Activated CD8-positive, alpha-beta memory T cell treated with anti-CD3 and anti-CD28 coated beads, Interleukin-2, amount 10 ng/mL, durations not matched to agents 7 days and 5 days (primary cell): Measurements from ENCODE around the gene ITPRIPL1. TPM values are rescaled to one million over a fixed set of nuclear protein-coding genes. Genes with fewer than 3 reads are reported as not detected.

Experiments
- ATAC-seq: fragments of 150-1000 bp; cut with Tn5 transposase; one replicate; pipeline ENCODE4 v1.10.0; 2021; ENCODE audit warnings: moderate library complexity
- CTCF ChIA-PET: fragments of 350-600 bp; sonication (Branson Sonifier 250); formaldehyde crosslinking; loops from one replicate; lab custom pipeline; 2021; ENCODE audit warnings: antibody characterized with exemption; lab: Charles Lee
- DNase-seq: peaks from one replicate; pipeline ENCODE4 v3.0.0-alpha.2; 2020
- H3K27ac Mint-ChIP-seq: one replicate; pipeline ENCODE4 v1.8.0; 2021; ENCODE audit warnings: mild to moderate bottlenecking, mixed read lengths
- H3K27me3 Mint-ChIP-seq: one replicate; pipeline ENCODE4 v1.8.0; 2021; ENCODE audit warnings: mixed read lengths
- H3K36me3 Mint-ChIP-seq: one replicate; pipeline ENCODE4 v1.8.0; 2021; ENCODE audit warnings: mild to moderate bottlenecking, mixed read lengths
- H3K4me1 Mint-ChIP-seq: one replicate; pipeline ENCODE4 v1.8.0; 2021; ENCODE audit warnings: mixed read lengths
- H3K4me3 Mint-ChIP-seq: one replicate; pipeline ENCODE4 v1.8.0; 2021; ENCODE audit warnings: mild to moderate bottlenecking, moderate library complexity, mixed read lengths
- H3K9me3 Mint-ChIP-seq: one replicate; pipeline ENCODE4 v1.8.0; 2022; ENCODE audit warnings: low read depth, mixed read lengths
- total RNA-seq, 2 experiments: library from RNA; stranded (reverse); gene quantifications; one replicate each; pipeline ENCODE4 v1.2.3, GENCODE V29; 2021

The ITPRIPL1 gene
- total RNA-seq, 2 experiments from 2014 or later = 53.2 to 56.9 TPM

GRCh38 chr2:96315005-96315399, 10.1 kb upstream of the ITPRIPL1 start:
- CTCF ChIA-PET = interaction anchor here (1.4 to 1.7 kb wide), 3 partner anchors 9 to 48 kb away, joined by 3 to 5 read pairs (median 3); no protein-coding TSS in a partner anchor
- peak overlapping the region; percentile 94 for H3K27ac Mint-ChIP-seq
- ATAC-seq = no peak
- H3K27me3 Mint-ChIP-seq = no peaks in the 10 kb centered on the region
- no peaks in the 10 kb centered on the region for H3K9me3 Mint-ChIP-seq
- H3K4me3 Mint-ChIP-seq = peak overlapping the region; percentile 54
- H3K36me3 Mint-ChIP-seq = peaks cover 21% of the 10 kb centered on the region
- peaks cover 68% of the 10 kb centered on the region for H3K4me1 Mint-ChIP-seq
- DNase-seq = no peak

- peak; percentile 76 for ATAC-seq
- H3K36me3 Mint-ChIP-seq = peaks cover 23% of the 10 kb centered on the region
- no peaks in the 10 kb centered on the region for H3K27me3 Mint-ChIP-seq
- no peaks in the 10 kb centered on the region for H3K9me3 Mint-ChIP-seq
- H3K4me3 Mint-ChIP-seq = peak overlapping the region; percentile 54
- CTCF ChIA-PET = interaction anchor here (0.6 to 1.7 kb wide), 8 partner anchors 8 to 663 kb away, joined by 3 to 13 read pairs (median 3); partner anchors contain the start of genes ITPRIPL1 and SNRNP200
- peak overlapping the region; percentile 94 for H3K27ac Mint-ChIP-seq
- peak; percentile 79 for DNase-seq
- peaks cover 68% of the 10 kb centered on the region for H3K4me1 Mint-ChIP-seq
These were observed 9.6 kb upstream of the ITPRIPL1 start for GRCh38 chr2:96315400-96316071.

- Mint-ChIP-seq H3K27me3 (no peaks in the 10 kb centered on the region), H3K36me3 (peaks cover 26% of the 10 kb centered on the region), H3K4me1 (peaks cover 70% of the 10 kb centered on the region), H3K27ac (peak overlapping the region; percentile 94), H3K9me3 (no peaks in the 10 kb centered on the region), H3K4me3 (no peak overlapping the region)
- ATAC-seq (no peak), DNase-seq (no peak)
- CTCF ChIA-PET = interaction anchor here (1.7 kb wide), 1 partner anchor 9 kb away, joined by 13 read pairs; the partner anchor contains the start of gene ITPRIPL1
These were observed 8.1 kb upstream of the ITPRIPL1 start for GRCh38 chr2:96316999-96317398.

- H3K4me1 Mint-ChIP-seq = peaks cover 68% of the 10 kb centered on the region
- H3K9me3 Mint-ChIP-seq = no peaks in the 10 kb centered on the region
- H3K27ac Mint-ChIP-seq = peak overlapping the region; percentile 94
- no peaks in the 10 kb centered on the region for H3K27me3 Mint-ChIP-seq
- DNase-seq = no peak
- no peak for ATAC-seq
- no peak overlapping the region for H3K4me3 Mint-ChIP-seq
- CTCF ChIA-PET = interaction anchor here (0.5 kb wide), 1 partner anchor 9 kb away, joined by 3 read pairs; no protein-coding TSS in a partner anchor
- H3K36me3 Mint-ChIP-seq = peaks cover 26% of the 10 kb centered on the region
These were observed 7.5 kb upstream of the ITPRIPL1 start for GRCh38 chr2:96317584-96317997.

GRCh38 chr2:96318723-96319122, 6.4 kb upstream of the ITPRIPL1 start:
- ATAC-seq = no peak
- Mint-ChIP-seq H3K36me3 (peaks cover 26% of the 10 kb centered on the region), H3K4me1 (peaks cover 72% of the 10 kb centered on the region), H3K9me3 (no peaks in the 10 kb centered on the region), H3K27me3 (no peaks in the 10 kb centered on the region), H3K27ac (peak overlapping the region; percentile 77), H3K4me3 (peak overlapping the region; percentile 42)
- no peak for DNase-seq
- CTCF ChIA-PET = interaction anchor here (1.3 to 4.5 kb wide), 3 partner anchors 13 to 191 kb away, joined by 3 to 35 read pairs (median 17); partner anchors contain the start of genes NCAPH and SNRNP200

GRCh38 chr2:96319396-96319795, 5.7 kb upstream of the ITPRIPL1 start:
- Mint-ChIP-seq H3K4me1 (peaks cover 74% of the 10 kb centered on the region), H3K27ac (peak overlapping the region; percentile 77), H3K4me3 (peak overlapping the region; percentile 42), H3K27me3 (no peaks in the 10 kb centered on the region), H3K9me3 (no peaks in the 10 kb centered on the region), H3K36me3 (peaks cover 25% of the 10 kb centered on the region)
- CTCF ChIA-PET = interaction anchor here (1.1 to 4.5 kb wide), 6 partner anchors 11 to 190 kb away, joined by 3 to 35 read pairs (median 6); partner anchors contain the start of genes NCAPH and SNRNP200
- peak; percentile 62 for DNase-seq
- no peak for ATAC-seq

- Mint-ChIP-seq H3K4me3 (peak overlapping the region; percentile 87), H3K27me3 (no peaks in the 10 kb centered on the region), H3K9me3 (no peaks in the 10 kb centered on the region), H3K4me1 (peaks cover 72% of the 10 kb centered on the region), H3K36me3 (peaks cover 19% of the 10 kb centered on the region), H3K27ac (peak overlapping the region; percentile 87)
- ATAC-seq = no peak
- CTCF ChIA-PET = interaction anchor here (1.0 to 4.5 kb wide), 12 partner anchors 10 to 190 kb away, joined by 3 to 35 read pairs (median 6); partner anchors contain the start of genes NCAPH, SNRNP200 and STARD7
- no peak for DNase-seq
These were observed 4.8 kb upstream of the ITPRIPL1 start for GRCh38 chr2:96320326-96320725.

GRCh38 chr2:96320728-96321622, 4.1 kb upstream of the ITPRIPL1 start:
- Mint-ChIP-seq H3K36me3 (peaks cover 22% of the 10 kb centered on the region), H3K9me3 (no peaks in the 10 kb centered on the region), H3K4me1 (peaks cover 71% of the 10 kb centered on the region), H3K27me3 (no peaks in the 10 kb centered on the region), H3K4me3 (peak overlapping the region; percentile 87), H3K27ac (peak overlapping the region; percentile 87)
- CTCF ChIA-PET = interaction anchor here (1.0 to 4.5 kb wide), 10 partner anchors 11 to 187 kb away, joined by 3 to 35 read pairs (median 8); partner anchors contain the start of genes NCAPH, SNRNP200 and STARD7
- ATAC-seq (peak; percentile 24), DNase-seq (peak; percentile 67)

GRCh38 chr2:96323849-96324248, 1.3 kb upstream of the ITPRIPL1 start:
- ATAC-seq (no peak), DNase-seq (no peak)
- H3K27ac Mint-ChIP-seq = peak overlapping the region; percentile 94
- CTCF ChIA-PET = interaction anchor here (1.2 to 2.4 kb wide), 4 partner anchors 9 to 15 kb away, joined by 3 to 9 read pairs (median 4); no protein-coding TSS in a partner anchor
- peak overlapping the region; percentile 86 for H3K4me3 Mint-ChIP-seq
- H3K36me3 Mint-ChIP-seq = peaks cover 39% of the 10 kb centered on the region
- H3K27me3 Mint-ChIP-seq = no peaks in the 10 kb centered on the region
- peaks cover 76% of the 10 kb centered on the region for H3K4me1 Mint-ChIP-seq
- no peaks in the 10 kb centered on the region for H3K9me3 Mint-ChIP-seq

GRCh38 chr2:96324721-96325040, 436 bp upstream of the ITPRIPL1 start:
- DNase-seq (peak; percentile 58), ATAC-seq (peak; percentile 1)
- H3K27me3 Mint-ChIP-seq = no peaks in the 10 kb centered on the region
- peak overlapping the region; percentile 86 for H3K4me3 Mint-ChIP-seq
- peaks cover 77% of the 10 kb centered on the region for H3K4me1 Mint-ChIP-seq
- peak overlapping the region; percentile 94 for H3K27ac Mint-ChIP-seq
- peaks cover 44% of the 10 kb centered on the region for H3K36me3 Mint-ChIP-seq
- H3K9me3 Mint-ChIP-seq = no peaks in the 10 kb centered on the region
- CTCF ChIA-PET = interaction anchor here (0.7 to 3.2 kb wide), 10 partner anchors 8 to 230 kb away, joined by 3 to 15 read pairs (median 5); partner anchors contain the start of gene NCAPH

GRCh38 chr2:96325884-96326255, 753 bp downstream of the ITPRIPL1 start:
- peak; percentile 50 for ATAC-seq
- DNase-seq = peak; percentile 77
- Mint-ChIP-seq H3K4me3 (peak overlapping the region; percentile 86), H3K4me1 (peaks cover 73% of the 10 kb centered on the region), H3K36me3 (peaks cover 40% of the 10 kb centered on the region), H3K27me3 (no peaks in the 10 kb centered on the region), H3K27ac (peak overlapping the region; percentile 89), H3K9me3 (no peaks in the 10 kb centered on the region)
- CTCF ChIA-PET = interaction anchor here (1.5 to 3.2 kb wide), 5 partner anchors 8 to 228 kb away, joined by 5 to 15 read pairs (median 9); partner anchors contain the start of gene NCAPH

- H3K36me3 Mint-ChIP-seq = peaks cover 39% of the 10 kb centered on the region
- H3K9me3 Mint-ChIP-seq = no peaks in the 10 kb centered on the region
- CTCF ChIA-PET = interaction anchor here (1.5 to 3.2 kb wide), 3 partner anchors 9 to 15 kb away, joined by 4 to 13 read pairs (median 4); partner anchors contain the start of gene NCAPH
- H3K4me3 Mint-ChIP-seq = peak overlapping the region; percentile 86
- peak overlapping the region; percentile 89 for H3K27ac Mint-ChIP-seq
- DNase-seq (no peak), ATAC-seq (no peak)
- no peaks in the 10 kb centered on the region for H3K27me3 Mint-ChIP-seq
- peaks cover 72% of the 10 kb centered on the region for H3K4me1 Mint-ChIP-seq
These were observed 1.4 kb downstream of the ITPRIPL1 start for GRCh38 chr2:96326564-96326963.
